ENCODE results near the gene MRAP.

The MRAP gene

DNA sequence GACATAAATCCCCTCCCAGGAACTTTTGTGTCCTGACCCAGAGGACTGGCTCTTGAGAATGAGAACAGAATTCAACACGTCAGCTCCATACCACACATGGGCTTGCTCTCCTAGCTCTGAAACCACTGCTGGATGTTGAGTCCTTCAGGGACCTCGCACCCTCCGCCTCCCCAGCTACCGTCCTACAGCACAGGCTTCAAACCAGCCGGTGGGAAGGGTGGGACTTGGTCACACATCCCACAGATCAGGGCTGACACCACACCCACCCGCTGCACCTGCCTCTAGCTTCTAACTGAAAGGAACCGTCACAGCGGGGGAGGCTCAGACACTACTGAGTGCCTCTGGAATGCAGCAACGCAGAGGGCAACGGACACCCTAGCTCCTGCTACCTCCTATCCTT lies 24.0 kb downstream of the MRAP start:
- DNase-seq (ENCODE audit: low read depth), result no peak

DNA sequence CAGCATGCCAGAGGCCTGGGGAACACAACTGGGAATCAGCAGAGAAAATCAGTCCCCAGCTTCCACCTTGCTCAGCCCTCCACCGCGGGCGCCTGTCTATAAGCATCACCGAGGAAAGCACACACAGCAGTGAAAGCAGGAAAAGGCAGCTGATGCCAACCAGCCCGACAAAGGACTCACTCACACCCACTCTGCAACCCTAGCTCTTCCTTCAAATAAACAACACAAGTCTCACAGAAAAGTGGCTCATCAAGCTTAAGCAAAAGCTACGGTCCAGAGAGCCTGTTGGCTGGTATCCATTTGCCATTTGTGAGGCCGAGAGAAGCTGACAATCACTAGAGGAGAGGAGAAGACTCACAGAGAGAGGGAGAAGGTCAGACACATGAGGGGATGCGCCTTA lies 27.1 kb downstream of the MRAP start:
- DNase-seq (ENCODE audit: low read depth), result no peak

DNA sequence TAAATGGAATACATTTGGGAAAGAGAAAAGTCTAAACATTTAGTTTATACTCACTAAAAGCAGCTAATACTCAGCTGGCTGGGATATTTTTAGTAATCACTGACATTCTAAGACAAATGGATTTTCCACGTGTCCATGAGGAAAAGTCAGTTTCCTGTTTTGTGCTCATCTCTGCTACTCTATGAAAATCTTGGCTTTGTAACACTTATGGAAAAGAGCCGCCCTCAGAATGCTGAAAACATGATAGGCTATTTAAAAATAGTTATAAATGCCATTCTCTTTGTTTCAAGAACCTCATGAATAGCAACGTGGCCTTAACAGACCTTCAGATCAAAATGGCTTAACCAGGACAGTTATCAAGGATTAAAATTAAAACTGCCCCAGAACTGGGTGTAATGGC lies 29.9 kb downstream of the MRAP start:
- no peak for DNase-seq (ENCODE audit: low read depth)

DNA sequence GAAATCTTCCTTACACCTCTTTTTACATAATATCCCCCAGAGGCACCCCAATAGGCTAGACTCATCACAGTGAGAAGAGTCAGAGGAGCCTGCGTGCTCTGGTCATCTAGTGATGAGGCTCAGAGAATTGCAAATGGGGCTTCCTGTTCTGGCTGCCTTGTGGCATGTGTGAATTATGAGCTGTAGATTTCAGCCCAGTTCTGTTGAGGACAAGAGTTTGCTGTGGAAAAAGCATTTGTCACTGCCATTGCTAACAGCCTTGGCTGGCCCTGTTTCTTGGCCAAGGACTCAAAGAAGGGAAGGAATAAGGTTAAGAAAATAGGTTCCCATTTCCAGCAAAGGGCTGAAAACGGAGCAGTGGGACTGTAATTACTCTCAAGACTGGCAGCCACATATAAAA lies 30.7 kb downstream of the MRAP start:
- no peak for DNase-seq (ENCODE audit: low read depth)

DNA sequence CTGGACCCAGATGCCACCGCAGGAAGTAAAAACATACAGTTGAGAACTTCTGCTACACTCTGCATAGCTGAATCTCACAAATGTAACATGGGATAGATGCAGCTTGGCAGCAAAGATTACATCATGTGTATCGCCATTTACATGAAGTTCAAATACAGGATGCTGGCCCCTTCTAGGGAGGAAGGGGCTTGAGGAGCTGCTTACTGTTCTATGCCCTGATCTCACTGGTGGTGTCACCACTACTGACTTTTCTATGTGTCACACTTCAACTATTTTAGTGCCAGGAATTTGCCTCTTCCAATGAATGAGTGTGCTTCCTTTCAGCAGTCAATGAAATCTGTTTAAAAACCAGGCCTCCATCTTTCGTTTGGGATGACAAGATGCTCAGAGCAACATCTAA lies 31.1 kb downstream of the MRAP start:
- no peak for DNase-seq (ENCODE audit: low read depth)

DNA sequence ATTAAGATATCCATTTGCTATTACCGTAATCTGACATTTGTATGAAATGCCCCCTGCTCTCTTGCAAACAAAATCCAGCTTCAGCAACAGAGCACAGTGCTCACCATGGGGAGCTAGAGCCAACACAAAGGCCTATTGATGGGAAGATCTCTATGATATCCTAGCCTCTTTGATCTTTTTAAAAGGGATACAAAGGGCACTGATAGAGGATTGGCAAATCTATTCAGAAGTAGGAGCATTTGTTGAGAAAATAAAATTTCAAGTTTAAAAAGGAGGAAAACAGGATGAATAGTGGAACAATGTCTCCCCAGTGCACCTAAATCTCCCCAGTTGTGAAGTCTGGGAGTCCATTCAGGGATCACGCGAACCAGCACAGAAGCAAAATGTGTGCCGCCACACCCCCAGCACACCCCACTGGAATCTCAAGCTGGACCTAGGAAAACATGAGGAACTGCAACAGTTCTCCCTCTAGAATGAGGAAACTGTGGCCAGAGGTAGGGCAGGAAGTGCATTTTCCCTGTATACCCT lies 32.2 kb downstream of the MRAP start:
- no peak for DNase-seq (ENCODE audit: low read depth)

DNA sequence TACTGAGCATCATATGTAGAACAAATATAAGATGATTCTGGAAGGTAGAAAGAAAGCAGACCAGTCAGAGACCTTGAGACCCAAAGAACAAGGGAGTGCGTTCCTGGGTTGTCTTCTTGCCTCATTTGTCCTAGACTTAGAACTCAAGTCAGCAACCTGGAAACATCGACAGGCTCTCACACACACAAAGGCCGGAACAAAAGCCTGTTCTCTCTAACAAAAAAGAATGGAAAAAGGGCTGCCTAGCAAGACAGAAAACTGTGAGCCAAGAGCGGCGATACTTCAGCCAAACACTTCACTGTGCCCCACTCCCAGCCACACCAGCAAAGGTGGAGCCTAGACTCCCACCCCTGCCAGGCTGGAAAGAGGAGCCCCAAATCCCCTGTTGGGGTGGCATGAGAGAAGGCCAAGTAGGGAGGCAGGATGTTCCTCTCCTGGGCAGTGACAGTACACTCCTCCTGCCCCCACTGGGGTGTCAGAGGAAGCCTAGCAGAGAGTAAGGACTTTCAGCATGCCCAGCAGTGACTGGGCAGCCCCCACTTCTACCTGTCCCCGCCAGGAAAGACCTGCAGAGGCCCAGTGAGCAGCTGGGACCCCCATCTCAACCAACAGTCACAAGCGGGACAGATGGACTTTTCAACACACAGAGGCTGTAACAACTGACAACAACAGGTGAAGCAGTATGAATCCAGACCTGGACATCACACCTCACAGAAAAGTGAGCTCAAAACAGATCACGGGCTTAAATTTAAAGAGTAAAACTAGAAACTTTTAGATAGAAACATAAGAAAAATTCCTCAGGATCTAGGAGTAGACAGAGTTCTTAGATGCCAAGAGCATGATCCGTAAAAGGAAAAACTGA lies 33.0 kb downstream of the MRAP start:
- no peak for DNase-seq (ENCODE audit: low read depth)

DNA sequence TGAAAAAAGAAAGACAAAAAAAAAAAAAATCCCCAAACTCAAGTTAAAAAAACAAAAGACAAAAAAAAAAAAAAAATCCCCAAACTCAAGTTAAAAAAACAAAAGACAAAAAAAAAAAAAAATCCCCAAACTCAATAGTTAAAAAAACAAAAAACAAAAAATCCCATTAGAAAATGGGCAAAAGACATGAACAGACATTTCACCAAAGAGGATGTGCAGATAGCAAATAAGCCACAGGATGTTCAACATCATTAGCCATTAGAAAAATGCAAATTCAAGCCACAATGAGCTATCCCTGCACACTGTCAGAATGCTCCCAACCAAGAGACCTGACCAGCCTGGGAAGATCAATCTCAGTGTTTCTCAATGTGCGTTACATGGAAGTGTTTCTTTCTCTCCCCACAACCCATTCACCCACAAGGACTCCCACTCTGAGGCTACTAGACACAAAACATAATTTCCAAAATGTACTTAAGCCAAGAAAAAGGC lies 33.9 kb downstream of the MRAP start:
- no peak for DNase-seq (ENCODE audit: low read depth)

DNA sequence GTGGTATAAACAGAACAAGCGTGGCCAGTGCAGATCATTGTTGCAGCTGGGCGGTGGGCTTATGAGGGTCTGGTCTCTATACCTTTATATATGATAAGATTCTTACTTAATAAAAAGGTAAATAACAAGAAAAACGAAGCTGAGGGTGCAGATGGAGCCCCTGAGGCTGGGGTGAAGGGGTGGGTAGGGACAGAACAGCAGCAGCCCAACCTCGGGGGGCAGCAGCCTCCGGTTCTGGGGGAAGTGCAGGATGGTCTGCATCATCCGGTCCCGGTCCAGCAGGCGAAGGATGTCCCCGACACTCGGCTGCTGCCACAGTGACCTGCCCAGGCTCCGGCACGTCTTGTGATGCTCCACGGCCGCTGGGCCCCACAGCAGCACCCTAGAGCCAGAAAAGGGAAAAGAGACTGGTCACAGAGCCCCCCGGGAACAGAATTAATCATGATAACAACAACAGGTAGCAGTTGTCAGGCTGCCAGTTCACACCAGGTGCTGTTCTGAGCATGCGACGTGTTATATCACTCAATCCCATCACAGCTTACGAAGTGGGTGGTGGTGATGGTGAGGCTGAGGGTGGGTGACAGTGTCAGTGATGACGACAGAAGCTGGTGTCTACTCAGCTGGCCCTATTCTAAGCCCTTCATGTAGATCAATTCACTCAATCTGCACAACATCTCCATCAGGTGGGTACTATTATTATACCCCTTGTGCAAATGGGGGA lies 35.5 kb downstream of the MRAP start:
- no peak for DNase-seq (ENCODE audit: low read depth)

DNA sequence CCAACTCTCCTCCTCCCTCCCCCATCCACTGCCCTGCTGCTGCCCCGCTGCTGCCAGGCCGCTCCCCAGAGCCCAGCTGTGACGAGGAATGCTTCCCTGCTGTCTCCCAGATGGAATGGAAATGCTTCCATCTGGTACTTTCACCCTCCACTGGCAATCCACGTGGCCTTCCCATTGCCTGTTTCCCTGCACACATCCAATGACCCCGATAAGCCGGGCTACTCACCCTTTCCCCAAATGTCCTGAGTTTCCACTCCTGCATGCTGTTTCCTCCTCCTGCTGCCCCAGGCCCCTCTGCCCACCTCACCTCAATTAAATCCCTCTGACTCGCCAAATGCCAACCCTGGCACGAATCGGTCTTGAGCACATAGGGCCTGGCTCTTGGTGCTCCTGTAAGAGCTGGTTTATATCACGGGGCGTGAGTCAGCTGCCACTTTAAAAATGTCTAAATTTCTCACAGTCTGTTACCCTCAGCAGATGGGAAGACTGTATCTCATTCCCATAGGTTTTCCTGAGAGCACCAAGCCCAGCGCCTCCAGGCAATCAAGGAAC lies 36.4 kb downstream of the MRAP start:
- no peak for DNase-seq (ENCODE audit: low read depth)

DNA sequence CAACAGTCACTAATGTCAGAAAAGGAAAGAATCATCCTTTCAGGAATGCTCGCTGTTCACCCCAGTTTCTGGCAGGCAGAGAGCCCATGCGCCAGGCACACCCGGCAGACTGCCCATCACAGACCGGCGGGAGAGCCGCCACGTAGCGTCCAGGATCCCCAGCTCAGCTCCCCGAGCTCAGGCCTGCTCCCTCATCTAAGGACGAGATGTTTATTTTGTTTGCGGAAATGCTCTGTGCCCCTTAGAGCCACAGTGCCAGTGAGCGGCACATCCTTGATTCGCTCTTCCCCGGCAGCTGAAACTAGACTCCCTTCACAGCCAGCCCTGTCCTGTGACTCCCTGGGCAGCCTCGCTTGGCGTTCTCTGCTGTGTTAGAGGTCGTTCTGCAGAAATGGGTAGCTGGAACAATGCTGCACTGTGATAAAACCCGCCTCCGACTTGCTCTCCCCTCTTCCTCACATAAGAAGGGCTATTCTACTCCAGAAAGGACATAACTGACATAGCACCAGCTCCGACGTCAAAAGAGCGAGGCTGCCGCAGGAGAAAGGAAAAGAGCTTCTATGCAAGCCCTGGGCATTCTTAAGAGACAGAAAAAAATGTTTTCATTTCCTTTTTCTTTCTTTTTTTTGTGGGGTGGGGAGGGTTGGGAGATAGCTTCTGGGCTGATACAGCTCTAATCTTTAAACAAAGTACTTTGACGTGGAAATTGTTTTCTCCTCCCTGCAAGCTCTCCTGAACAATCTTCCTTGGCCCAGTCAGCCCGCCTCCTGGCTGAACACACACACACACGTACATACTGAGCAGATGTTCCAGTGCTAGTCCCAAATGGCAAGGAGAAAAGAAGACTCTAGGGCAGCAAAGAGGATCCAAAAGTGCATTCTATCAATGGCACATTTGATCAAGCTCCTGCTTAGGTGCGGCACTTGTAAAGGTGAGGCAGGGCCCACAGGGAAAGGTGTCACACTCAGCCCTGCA lies 37.2 kb downstream of the MRAP start:
- no peak for DNase-seq (ENCODE audit: low read depth)

DNA sequence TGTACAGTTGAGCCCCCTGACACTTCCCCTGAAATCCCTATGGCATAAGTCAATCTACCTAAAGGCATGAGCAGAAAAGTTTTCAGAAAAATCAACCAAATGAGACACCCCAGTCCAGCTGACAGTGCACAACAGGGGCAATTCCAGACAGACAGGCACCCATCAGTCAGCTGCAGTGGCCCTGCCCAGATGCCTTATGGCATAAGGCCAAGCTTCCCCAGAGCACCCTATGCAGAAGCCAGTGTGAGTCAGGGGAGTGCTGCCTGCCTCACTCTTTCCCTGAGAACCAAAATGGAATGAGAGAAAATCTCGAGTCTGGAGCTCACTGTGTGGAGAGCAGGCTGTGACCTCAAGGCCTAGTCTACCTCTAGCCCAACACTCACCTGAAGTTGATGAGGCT lies 38.1 kb downstream of the MRAP start:
- no peak for DNase-seq (ENCODE audit: low read depth)

DNA sequence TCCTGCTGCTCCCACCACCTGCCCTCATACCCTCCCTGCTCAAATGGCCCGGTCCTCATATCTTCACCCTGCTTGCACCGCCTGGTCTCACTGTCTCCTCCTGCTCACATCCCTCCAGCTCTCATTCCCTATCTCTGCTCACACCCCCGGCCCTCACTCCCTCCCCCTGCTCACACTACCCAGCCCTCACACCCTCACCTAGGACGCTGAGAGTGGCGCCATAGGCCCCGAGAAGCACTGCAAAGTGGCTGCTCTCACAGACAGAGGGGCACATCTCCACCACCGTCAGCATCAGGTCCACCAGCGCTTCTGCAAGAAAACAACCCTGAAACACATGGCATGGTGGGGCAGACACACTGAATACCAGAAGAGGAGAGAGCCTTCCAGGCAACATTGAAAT lies 38.6 kb downstream of the MRAP start:
- DNase-seq (ENCODE audit: low read depth), result no peak

DNA sequence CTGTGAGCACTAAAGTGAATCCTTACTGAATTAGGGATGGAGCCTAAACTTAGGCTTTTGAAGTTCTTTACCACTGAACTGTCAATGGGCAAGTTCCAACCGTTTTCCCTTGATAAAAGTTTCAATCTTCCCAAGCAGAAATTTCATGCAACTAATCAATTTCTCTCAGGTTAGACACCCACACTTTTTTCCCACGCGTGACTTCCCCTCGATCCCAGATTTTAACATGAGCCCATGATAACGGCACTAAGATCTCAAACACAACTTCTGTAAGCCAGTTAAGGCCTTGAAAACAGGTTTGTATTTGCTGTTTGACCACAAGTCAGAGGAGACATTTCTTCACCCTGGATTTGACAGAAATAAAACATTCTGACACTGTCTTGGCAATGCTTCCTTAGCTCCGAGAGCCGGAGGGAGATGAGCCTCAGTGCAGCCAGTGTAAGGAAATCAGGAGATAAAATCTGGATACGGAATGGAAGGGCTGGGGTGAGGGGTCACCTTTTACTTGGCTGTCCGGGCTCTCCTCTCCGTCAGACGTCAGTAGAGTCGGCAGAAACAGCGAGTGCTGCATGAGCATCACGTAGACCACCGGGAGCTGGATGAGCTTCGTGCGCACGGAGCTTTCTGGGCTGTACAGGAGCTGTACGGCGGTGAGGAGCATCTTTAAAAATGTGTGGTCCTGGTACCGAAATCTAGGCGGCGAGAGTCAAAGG lies 39.7 kb downstream of the MRAP start:
- DNase-seq (ENCODE audit: low read depth), result no peak

DNA sequence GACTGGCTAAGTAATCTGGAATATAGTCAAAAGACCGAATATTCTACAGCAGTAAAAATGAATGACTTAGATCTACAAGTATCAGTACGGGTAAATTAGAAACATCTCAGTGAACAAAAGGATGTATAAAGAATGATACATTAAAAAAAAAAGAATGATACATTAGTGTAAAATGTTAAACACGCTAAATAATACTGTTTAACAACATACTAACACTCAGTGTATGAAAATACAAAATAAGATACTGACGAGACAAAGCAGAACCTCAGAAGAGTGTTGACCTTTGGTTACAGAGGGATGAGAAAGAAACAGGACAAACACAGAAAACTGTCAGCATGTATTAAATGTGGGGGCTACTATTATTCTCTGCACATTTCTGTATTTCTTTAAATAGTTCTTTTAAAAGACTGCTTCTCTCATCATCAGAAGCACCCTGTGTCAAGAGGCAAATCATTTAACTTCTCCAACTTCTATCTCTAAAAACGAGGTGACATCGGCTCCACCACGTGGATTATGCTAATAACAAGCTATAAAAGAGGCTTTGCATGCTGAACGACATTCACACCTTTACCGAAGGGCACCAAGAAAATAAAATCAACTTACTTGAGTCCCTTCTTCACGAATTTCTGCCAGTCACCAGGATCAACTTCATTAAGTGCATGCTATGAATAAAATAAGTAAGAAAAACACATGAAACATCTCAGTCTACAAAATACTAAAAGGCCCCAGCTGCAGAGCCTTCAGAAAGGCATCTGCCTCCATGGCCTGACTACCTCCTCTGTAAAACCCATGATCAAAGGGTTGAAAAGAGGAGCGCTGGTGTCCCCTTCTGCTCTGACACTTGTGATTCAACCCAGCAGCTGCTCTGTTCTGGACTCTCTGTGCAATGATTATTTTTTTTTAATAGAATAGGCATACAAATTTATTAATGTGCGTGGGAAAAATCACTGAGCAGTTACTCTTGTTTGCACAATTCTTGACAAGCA lies 42.5 kb downstream of the MRAP start:
- DNase-seq (ENCODE audit: low read depth), result no peak

DNA sequence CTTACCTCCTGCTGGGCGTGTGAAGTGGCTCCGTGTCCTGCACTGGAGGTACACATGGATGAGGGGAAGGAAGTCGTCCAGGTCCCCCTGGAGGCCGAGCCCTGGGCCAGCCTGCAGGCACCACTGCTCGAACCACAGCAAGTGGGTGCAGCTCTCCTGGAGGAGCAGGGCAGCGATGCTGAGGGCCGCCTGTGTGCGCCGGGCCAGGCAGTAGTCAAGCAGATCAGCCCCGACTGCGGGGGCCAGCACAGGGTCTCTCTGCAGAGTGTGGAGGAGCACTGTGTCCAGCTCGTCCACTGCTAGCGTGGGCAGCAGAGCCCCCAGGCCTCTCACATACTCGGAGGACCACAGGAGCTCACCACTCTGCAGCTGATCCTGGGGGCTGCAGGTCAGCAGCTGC lies 48.3 kb downstream of the MRAP start:
- no peak for DNase-seq (ENCODE audit: low read depth)

DNA sequence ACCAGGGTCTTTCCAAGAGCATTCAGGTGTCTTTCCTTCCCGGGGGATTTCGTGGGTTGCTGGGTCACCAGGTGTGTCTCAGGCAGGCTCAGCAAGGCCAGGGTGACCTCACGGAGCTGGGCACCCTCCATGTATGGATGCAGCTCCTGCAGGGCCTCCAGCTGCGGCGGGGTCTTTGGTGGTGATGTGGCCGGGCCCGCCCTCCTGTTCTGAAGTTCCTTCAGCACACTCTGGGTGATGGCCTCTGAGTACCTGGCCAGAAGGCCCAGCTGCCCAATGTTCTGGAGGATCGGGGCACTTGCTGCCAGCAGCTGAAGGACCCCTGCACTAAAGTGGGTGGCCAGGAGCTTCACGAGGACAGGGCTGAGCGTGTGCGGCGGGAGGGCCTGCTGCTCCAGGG lies 48.7 kb downstream of the MRAP start:
- DNase-seq (ENCODE audit: low read depth), result no peak

DNA sequence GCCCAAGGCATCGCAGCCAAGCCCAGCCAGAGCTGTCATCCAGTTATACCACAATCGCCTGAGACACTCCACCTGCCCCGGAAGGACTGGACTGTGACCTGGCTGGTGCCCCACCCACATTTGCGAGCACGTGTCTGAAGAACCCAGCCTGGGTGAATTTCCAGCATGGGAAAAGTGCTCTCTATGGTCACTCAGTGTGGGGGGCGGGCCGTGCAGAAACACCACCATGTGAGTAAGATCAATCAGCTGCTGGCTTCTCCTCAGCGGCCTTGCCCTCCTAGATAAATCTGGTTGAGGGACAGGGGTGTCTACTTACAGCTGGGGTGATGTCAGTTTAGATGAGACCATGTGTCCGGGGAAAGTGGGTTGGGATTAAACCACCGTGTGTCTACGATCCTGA lies 49.3 kb downstream of the MRAP start:
- DNase-seq (ENCODE audit: low read depth), result no peak

DNA sequence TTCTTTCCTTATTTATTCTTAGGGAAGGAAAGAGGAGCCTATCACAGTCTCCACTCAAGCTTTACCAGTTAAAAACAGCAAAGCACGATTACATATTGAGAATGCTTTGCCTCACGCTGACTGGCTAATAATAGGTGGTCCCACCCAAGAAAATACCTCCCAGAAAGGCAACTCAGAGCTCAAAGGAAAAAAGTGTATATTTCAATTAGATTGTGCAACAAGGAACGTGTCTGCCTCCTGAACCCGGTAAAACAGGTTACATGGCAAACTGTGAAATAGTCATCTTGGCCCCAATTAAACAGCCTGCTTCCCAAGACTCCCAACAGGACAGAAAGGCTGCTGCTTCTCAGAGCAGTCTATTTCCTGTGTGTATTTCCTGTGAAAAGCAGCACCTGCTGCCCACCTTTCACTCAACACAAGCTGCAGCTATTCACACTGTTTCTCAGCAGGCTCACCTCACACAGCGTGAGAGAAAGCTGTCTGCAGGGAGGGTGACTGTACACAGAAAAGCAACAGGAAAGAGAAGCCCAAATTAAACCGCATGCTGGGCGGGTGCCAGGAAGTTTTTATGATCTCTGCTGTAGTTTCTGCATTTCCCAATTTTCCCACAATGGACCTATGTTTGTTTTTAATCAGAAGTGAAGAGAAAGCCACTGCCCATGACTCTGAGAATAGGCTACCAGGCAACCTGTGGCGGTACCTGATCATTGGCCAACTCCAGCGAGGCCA lies 50.1 kb downstream of the MRAP start:
- DNase-seq (ENCODE audit: low read depth), result no peak
